NCI-H1930 (cell line): ENCODE data around the gene IL25.
"Not testable (repeated sequence)": the region's sequence is repeated elsewhere in the genome, so short reads cannot be mapped to it uniquely, and the experiment has no call there.

Source experiments
- DNase-seq, 2 experiments: peaks; one replicate each; lab custom pipeline; 2025; lab: John Stamatoyannopoulos, UW

Gene IL25

DNA sequence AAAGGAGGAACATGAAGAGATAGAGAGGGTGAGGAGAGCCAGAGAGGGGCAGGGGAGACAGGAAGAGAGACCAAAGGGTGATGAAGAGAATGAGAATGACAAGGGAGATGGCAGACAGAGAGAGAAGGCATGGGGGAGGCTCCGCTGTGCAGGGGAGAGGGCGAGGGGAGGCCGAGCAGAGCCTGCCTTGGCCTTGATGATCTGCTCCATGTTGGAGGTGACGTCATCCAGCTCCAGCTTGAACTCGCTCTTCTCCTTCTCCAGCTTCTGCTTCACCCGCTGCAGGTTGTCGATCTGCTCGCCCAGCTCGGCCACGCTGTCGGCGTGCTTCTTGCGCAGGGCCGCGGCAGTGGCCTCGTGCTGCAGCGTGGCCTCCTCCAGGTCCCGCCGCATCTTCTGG is 17.3 kb downstream of the IL25 start:
- not testable (repeated sequence) for DNase-seq

DNA sequence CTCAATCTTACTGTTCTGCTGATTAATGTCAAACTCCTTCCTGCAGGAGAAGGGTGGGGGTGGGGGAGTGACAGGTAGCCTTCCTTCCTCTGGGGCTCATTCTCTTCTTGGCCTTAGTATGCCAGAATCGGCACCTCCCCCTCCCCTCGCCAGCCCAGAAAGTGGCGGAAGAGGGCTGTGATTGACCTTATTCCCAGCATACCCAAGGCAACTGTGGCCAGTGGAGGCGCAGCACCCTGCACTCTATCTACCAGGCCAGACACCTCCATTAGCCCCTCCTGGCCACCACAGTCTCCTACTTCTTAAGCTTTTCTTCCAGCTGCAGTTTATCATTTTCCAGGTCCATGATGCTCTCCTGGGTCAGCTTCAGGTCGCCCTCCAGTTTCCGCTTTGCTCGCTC is 20.0 kb downstream of the IL25 start:
- DNase-seq: no peak

DNA sequence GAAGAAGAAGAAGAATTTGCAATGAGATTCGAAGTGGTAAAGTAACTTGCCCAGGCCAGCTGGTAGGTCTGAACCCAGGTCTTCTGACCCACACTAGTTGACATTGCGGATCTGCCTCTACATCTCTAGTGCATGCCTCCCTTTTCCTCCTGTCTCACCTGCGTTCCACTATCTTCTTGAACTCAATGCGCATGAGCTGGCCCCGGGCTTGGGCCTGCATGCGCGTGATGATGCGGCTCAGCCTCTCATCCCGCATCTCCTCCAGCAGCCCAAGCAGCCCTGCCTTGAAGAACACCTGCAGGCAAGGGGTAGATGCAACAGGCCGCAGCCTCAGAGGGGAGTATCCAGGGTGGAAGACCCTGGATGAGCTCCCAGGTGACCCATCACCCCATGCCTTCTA is 23.5 kb downstream of the IL25 start:
- DNase-seq: no peak

DNA sequence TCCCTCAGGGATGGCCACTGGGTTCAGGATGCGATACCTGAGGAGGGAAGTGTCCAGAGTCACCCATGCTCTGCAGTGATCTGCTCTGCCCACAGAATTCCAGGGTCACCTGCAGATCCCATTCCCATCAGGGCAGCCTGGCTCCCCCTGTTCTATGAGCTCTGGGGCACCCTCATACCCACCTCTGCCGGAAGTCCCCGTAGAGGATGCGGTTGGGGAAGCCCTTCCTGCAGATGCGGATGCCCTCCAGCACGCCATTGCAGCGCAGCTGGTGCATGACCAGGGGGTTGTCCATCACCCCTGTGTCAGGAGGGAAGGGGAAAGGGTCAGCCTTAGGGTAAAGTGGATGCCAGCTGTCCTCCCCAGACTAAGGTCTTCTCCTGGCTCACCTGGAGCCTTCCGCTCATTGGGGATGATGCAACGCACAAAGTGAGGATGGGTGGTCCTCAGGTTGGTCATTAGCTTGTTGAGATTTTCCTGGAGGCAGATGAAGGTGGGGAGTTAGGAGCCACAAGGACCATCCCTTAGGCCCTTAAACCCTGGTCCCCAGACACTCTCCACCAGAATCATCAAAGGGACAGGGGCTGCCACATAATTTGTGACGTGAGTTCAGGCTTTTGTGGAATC is 24.3 kb downstream of the IL25 start:
- DNase-seq: no peak

DNA sequence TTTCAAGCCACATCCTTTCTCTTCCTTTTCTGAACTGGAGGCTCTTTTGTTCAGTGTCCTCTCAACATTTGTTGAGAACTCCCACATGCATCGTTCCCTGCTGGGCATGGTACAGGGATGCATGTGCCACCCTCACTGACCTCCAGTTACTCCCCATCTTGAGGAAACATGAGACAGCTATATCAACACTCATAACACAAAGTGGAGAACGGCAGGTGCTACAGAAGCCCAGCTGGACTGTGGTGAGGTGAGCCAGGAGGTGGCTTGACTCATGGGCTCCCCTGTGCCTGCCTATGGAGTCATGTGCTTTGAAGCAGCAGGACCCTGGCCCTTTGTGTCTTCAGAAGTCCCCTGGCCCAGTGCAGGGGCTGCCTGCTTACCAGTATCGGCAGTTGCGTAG is 25.7 kb downstream of the IL25 start:
- DNase-seq: no peak

DNA sequence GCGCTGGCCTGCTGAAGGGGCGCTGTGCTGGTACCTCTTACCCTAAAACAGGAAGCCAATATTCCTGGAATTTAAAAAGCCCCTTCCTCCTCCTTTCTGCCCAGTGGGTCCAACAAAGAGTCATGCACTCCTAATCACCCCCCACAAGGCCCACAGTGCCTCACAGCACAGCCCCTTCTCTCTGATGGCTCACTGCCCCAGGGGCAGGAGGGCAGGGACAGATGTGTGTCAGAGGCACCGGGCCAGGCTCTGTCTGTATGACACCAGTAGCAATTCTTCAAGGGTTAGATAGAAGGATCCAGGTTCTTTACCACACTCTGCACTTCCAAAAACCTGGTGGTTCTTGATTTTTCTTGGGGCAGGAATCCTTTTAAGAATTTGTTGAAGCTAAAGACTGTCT is 26.5 kb downstream of the IL25 start:
- no peak for DNase-seq

DNA sequence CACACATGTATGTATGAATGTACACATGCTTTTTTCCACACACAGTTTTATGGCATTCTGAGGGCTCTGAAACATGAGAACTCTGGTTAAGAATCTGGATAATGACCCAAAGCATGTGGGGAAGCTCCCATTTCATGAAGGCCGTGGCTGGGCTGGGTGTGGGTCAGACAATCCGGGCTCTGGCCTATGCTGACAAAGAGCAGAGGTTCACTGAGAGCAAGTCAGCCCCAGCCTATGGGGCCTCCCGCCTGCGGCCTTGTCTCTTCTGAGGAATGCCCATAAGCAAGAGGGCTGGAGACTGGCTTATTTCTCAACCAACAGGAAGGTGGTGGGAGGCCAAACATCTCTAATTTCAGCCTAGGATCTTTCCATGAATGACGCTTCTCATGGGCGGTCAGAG is 27.0 kb downstream of the IL25 start:
- DNase-seq: no peak

DNA sequence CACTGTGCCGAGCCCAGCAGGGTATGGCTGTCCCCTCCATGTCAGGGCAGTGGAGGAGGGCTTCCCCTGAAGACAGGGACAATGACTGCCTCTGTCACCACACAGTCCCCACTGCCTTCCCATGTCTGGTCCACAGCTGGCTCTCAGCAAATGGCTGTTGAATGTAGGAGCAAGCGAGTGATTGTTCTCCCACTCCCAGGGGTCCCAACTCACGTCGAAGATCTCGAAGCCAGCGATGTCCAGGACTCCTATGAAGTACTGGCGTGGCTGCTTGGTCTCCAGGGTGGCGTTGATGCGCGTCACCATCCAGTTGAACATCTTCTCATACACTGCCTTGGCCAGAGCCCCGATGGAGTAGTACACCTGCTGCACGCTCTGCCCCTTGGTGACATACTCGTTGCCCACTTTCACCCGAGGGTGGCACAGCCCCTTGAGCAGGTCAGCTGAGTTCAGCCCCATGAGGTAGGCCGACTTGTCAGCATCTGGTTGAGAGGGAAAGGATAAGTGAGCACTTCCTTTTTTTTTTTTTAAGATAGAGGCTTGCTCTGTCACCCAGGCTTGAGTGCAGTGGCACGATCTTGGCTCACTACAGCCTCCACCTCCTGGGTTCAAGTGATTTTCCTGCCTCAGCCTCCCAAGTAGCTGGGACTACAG is 28.0 kb downstream of the IL25 start:
- DNase-seq: not testable (repeated sequence)

DNA sequence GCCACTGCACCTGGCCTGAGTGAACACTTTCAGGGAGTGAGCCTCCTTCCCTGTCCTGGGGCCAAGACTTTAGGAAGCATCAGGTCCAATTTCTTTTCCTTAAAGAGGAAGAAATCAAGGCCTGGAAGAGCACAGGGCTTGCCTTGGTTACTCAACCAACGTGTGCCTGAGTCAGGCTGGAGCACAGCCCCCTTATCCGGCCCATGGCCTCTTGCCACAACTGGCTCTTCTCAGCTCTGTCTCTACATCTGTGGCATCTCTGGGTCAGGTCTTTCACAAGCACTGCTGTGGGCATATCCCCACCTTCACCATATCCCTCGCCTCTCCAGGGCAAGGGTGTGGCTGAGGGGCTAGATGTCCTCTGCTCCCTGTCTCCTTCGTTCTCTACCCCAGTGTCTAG is 28.7 kb downstream of the IL25 start:
- DNase-seq: no peak

DNA sequence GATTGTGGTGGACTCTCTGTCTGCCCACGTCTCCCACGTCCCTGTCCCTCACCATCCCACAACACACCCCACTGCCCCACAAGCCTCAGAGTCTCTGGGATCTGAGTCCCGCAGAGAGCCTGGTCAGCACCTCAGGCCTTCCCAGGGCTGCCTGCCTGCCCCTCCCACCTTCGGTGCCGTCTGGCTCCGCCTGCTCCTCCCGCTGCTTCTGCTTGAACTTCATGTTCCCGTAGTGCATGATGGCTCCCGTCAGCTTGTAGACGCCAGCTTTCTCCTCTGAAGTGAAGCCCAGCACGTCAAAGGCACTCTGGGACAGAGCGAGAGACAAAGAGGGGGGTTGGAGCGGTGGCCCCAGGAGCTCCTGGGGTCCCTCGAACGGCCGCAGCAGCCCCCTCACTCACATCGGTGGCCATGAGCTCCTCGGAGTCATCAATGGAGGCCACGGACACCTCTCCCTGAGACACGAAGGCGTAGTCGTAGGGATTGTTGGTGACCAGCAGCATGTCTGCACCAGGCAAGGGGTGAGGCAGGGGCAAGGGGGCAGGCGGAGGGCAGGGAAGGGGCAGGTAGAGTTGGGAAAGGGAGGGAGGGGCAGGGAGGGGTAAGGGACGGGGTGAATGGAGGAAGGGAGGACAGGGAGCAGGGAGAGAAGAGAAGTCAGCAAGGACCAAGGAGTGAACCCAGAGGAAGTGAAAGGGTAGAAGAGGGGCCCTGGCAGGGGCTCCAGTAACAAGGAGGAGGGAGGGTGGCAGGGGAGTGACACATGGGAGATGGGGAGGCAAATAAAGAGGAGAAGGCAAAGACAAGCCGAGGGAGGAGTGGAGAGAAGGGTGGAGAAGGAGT is 29.9 kb downstream of the IL25 start:
- no peak for DNase-seq

DNA sequence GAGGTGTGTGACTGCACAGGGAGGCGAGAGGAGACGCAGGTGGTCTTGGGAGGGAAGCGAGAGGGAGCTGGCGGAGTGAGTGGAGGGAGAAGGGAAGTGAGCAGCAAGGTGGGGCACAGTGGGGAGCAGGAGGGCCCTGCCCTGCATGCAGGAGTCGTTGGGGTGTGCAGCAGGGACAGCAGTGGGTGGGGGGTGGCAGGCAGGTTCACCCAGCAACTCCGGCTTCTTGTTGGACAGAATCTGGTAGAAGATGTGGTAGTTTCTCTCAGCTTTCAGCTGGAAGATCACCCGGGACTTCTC is 30.5 kb downstream of the IL25 start:
- no peak for DNase-seq

DNA sequence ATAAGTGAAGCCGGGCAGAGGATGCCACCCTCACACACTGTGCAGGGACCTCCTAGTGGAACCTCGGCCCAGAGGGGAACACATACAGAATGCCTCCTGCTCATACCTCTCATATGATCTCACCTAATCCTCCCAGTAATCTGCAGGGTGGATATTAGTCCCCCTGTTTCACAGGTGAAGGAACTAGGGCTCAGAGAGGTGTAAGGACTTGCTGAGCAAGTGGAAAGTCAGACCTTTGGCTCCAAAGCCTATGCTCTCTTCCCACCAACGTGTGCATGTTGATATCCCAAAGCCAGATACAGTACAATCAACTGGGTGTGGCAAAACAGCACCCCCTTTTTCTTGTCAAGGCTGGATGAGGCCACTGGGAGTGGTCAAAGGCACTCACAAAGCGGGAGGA is 31.3 kb downstream of the IL25 start:
- DNase-seq: no peak

DNA sequence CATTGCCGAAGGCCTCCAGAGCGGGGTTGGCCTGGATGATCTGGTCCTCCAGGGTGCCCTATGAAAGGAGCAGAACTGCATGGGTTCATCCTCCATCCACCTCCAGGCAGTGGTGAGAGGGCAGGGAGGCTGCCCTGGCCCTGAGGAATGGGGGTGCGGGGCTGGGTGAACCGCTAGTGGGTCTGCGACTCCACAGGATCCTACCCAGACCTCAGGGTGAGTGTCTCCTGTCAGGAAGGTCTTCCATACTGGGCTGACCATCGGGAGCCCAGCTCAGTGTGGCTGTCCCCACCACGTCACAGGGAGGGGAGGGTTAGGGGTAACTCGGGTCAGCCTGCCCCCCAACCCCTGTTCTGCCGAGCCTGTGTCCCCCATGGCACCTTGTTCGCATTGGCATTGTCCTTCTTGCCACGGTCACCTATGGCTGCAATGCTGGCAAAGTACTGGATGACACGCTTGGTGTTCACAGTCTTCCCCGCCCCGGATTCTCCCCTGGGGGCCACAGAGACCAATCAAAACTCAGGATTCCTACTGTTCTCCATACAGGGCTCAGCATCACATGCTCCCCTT is 31.8 kb downstream of the IL25 start:
- DNase-seq: peak in 1 of 2 experiments; percentile 4

DNA sequence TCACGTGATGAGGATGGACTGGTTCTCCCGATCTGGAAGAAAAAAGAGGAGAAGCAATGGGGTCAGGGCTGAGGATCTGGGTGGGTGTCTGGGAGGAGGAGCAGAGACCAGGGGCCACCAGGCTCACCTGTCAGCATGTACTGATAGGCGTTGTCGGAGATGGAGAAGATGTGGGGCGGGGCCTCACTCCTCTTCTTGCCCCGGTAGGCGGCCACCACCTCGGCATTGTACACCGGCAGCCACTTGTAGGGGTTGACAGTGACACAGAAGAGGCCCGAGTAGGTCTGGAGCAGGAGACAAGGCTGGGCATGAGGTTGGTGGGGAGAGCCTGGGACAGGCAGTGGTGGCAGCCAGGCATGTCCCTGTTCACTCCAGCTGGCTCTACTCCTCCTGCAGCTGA is 32.5 kb downstream of the IL25 start:
- DNase-seq: no peak

DNA sequence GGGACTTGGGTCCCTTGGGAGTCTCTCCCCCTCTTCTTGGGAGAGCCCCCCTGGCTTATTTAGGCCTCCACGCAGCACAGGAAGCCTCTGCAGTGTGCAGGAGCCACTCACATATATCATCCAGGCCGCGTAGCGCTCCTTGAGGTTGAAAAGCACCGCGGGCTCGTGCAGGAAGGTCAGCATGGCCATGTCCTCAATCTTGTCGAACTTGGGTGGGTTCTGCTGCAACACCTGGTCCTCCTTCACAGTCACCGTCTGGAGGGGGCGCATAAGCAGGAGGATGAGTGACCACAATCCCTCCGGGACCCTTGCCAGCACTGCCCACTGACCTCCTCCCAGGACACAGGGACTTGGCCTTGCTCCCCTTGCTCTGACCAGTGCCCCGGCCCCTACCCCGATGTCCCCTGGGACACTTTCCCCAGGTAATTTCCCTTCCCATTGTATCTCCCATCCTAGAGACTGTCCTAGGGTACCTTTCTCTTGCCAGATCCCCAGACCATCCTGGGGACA is 33.0 kb downstream of the IL25 start:
- DNase-seq: no peak

DNA sequence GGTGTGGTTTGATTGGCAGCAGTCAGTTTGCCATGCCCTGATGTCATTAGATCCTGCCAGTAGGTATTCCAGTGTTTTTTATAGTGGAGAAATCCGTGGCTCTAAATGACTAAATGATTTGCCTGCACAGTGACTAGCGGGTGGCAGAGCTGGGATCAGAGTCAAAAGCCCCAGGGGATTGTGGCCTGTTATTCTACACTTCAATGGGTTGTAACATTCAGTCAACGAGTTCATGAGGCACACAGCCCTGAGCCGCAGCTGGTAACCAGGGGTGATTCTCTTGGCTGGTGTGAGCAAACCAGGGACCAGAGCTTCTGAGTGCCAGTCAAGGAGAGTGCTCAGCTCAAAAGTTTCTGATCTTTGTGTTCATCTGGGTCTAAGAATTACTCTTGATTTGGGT is 33.6 kb downstream of the IL25 start:
- DNase-seq: no peak

DNA sequence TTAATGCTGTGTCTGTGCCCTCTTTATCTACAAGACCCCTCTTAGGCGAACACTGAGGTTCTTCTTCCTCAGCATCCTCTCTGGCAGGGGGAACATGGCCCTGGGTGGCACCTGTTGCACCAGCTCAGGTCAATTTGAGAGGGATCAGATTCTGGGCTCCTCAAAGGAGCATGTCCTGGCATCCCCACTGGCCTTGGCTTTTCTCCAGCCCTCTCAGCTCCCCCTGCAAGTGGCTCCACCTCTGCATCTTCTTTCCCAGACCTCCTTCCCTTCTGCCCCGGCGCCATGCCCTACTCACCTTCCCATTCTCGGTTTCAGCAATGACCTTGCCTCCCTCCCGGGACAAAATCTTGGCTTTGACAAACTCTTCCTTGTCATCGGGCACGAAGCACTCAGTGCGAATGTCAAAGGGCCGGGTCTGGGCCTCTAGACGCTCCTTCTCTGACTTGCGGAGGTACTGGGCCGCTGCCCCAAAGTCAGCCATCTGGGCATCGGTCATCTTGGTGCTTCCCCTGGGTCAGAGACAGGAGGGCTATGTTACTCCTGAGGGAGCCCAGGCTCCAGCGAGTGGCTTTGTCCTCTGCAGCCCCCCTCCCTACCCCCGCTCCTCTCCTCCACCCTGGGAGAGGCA is 34.2 kb downstream of the IL25 start:
- no peak for DNase-seq

DNA sequence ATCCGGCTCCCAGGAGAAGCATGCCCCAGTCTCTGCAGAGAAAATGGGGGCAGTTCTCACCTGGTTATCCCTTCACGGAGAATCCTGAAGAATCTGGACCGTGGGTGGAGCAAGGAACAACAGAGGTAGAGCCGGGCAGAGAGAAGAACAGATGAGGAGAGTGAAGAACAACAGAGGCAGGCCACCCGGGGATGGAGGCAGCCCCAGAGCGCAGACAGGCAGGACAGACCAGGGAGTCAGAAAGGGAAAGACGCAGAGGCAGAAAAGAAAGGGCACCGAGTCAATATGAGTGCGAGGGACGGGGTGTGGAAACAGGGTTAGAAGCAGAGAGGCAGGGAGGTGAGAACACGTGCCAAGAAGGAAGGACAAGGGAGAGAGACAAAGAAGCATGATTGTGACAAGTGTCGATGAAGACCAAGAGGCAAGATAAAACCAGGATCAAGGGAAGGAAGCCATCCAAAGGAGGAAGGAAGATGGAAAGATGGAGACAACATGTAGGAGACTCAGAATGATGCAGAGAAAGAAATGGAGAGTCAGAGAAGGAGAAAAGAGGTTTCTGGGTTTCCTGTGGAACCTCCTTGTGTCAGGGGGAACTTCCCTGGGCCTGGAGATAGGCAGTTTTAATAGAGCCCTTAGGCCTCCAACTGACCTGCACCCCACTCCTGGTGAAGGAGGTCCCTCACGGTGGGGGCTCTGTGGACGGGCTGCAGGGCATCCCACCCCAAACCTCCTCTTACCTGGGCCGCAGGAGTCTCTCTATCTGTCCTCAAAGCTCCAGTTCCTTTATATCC is 35.1 kb downstream of the IL25 start, which contains the start of gene MYH6:
Gene MYH6 (minus strand): TSS at position 758 of the 791 bp plus-strand sequence. CDS start 1,050 bp downstream, outside the sequence.
- no peak for DNase-seq

DNA sequence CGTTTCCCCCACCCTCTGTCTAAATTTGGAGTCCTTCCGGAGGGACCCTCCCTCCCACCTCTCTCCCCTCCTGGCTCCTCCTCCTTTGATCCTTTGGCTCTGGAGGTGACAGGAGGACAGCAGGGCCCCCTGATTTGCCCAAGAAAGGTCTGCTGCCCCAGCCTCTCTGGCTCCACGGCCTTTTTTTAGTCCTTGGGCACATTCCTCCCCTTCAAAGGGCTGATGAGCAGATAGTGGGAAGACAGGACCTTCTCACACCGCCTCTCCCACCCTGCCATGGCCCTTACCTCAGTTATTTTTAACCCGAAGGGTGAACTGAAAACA is 35.7 kb downstream of the IL25 start:
- DNase-seq: no peak

DNA sequence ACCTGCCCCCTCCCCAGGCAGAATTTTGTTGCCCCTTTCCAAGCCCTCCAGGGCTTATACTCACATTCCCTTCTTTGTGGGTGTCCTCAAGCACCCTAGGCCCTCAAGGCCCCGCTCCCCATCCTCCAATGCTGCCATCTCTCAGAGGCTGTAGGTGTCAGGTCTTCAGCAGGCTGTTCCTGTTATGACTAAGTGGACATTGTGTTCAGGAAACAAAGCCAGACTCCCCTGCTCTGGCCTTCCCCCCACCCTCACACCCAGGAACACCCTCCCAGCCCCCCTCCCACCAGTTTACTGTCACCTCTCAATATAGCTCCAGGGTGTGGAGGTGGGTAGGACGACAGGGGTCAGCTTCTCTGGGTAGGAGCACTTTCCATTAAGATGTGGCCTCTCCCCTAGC is 36.9 kb downstream of the IL25 start:
- DNase-seq: no peak

DNA sequence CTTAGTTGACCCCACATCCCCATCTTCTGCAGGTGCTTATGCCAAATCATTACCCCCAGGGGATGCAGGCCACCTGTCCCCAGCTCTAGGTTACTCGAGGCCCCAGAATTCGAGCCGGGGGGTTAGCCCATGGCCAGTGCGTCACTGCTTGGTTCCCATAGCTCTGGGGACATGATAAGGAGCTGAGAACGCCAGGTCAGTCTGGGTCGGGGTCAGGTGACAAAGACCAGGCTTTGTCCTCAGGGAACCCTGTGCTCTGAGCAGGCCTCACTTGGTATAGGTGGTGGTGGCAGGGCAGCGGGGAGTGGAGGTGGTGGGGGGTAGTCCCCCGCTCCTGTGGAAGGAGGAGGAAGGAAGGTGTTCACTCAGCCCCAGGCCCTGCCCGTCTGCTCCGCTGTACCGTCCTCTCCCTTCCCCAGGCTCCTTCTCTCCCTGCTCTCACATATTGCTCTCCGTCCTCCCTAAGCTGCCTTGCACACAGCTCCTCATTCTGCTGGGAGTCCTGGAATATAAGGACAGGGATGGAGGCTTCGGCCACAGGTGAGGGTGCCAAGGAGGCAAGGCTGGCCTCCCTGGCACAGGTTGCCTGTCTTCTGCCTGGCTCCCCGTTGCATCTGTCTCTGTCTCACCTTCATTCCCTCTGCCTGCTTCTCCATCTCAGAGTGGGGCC is 37.5 kb downstream of the IL25 start:
- no peak for DNase-seq
